Sigmoid colon (tissue), 3 donors: ENCODE data around the gene ACD.

ENCODE experiments used
- POLR2A ChIP-seq, 2 donors: fragments of 450-650 bp; IDR thresholded peaks; one replicate each; pipeline ENCODE4 v1.6.1; 2016; ENCODE audit warnings: antibody characterized with exemption in 2 of 2, mild to moderate bottlenecking in 2 of 2, moderate library complexity in 2 of 2
- TF ChIP-seq, protein P1 (sequence below), 4 experiments: fragments of 450-650 bp in 3 of 4; fragments of 200-600 bp in 1 of 4; IDR thresholded peaks; one replicate each; pipeline ENCODE4 v1.5.1; 2016 to 2019; ENCODE audit warnings: antibody characterized with exemption in 4 of 4, mild to moderate bottlenecking in 3 of 4, moderate library complexity in 2 of 4

DNA sequence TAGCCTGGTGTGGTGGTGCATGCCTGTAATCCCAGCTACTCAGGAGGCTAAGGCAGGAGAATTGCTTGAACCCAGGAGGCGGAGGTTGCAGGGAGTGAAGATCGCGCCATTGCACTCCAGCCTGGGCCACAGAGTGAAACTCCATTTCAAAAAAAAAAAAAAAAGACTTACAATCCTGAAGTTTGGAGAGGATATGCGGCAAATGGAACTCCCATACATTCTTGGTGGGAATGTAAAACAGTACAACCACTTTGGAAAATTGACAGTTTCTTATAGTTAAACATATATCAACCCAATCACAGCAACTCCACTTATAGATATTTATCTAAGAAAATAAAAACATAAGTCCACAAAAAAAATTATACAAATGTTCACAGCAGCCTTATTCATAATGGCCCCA, 47.1 kb upstream of the ACD start:
- TF ChIP-seq, protein P1, sequence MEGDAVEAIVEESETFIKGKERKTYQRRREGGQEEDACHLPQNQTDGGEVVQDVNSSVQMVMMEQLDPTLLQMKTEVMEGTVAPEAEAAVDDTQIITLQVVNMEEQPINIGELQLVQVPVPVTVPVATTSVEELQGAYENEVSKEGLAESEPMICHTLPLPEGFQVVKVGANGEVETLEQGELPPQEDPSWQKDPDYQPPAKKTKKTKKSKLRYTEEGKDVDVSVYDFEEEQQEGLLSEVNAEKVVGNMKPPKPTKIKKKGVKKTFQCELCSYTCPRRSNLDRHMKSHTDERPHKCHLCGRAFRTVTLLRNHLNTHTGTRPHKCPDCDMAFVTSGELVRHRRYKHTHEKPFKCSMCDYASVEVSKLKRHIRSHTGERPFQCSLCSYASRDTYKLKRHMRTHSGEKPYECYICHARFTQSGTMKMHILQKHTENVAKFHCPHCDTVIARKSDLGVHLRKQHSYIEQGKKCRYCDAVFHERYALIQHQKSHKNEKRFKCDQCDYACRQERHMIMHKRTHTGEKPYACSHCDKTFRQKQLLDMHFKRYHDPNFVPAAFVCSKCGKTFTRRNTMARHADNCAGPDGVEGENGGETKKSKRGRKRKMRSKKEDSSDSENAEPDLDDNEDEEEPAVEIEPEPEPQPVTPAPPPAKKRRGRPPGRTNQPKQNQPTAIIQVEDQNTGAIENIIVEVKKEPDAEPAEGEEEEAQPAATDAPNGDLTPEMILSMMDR (IDR thresholded peaks at IDR 0.05): no peak
- TF ChIP-seq POLR2A (IDR thresholded peaks at IDR 0.05): no peak
